HG03571 (cell line): ENCODE measurements around the gene TEX28.
"Not testable (repeated sequence)": the region's sequence is repeated elsewhere in the genome, so short reads cannot be mapped to it uniquely, and the experiment has no call there.

Experiments
- ATAC-seq: cut with Tn5 transposase; IDR thresholded peaks from one replicate; pipeline ENCODE4 v1.9.1; 2021; ENCODE audit not compliant: unreplicated experiment

TEX28 gene

DNA sequence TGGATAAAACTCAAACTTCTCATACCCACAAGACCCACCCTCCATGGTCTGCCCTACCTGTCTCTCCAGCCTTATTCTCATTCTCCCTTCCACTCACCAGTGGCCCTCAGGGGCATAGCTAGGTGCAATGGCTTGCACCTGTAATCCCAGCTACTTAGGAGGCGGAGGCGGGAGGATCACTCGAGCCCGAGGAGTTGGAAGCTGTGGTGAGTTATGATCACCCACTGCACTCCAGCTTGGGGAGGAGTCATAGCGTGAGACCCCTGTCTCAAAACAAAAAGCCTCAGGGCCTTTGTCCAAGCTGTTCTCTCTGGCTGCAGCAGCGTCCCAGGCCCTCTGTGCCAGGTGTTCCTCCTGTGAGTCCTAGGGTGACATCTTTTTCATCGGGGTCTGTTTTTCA lies 17.2 kb upstream of the TEX28 start:
- no peak for ATAC-seq

DNA sequence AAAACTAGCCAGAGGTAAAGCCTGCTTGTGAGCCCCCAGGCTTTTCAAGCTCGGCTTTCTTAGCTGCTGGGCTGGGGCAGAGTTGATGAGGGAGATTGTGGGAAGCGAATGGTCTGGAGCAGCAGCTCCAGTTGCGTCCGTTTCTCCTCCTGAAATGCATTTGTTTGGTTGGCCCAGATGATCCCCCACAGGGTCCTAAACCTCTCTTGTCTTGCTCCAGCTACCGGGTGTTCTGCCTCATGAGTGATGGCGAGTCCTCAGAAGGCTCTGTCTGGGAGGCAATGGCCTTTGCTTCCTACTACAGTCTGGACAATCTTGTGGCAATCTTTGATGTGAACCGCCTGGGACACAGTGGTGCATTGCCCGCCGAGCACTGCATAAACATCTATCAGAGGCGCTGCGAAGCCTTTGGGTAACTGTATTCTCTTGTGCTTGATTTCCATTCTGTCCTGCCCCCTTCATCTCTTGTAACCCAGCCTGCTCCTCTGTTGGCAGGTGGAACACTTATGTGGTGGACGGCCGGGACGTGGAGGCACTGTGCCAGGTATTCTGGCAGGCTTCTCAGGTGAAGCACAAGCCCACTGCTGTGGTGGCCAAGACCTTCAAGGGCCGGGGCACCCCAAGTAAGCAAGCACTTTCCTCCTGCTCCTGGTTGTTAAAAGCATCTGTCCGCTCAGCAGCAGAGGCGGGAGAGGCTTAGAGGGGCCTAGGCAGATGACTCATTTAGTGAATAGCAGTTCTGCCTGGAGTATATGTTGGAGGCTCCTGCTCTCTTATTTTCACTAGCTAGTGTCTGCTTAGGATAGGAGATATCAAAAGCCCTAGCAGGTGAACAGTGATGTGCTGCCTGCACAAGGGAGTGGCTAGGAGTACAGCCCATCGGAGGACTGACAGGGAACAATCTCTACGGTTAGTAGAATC lies 16.0 kb upstream of the TEX28 start:
- ATAC-seq, result no peak

DNA sequence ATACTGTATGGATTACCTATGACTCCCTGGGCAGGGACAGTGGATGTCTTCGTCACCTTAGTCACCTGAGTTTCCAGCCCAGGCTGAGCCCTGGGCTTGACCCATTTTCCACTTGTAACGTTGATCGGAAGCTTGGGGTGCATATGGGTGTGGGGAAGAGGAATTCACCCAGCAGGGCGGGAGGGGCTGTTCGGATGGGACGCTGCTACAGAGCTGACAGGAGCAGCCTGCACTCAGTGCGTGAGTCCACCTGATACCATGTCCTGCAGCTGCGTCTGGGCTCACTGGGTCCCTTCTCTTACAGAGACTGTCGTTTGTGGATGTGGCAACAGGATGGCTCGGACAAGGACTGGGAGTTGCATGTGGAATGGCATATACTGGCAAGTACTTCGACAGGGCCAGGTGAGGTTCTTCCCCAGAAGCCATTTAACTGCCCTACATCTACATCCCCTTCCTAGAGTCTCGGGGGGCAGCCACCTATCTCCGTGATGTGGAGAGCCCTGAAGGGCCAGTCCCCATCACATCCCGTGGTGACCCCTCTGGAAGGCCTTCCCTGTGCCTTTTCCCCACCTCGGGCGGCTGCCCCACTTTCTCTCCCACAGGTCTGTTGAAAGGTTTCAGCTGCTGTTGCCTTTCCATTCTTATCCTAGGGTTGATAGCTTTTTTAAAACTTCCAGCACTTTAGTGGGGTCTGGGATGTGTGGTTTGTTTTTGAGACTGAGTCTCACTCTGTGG lies 14.3 kb upstream of the TEX28 start:
- no peak for ATAC-seq

DNA sequence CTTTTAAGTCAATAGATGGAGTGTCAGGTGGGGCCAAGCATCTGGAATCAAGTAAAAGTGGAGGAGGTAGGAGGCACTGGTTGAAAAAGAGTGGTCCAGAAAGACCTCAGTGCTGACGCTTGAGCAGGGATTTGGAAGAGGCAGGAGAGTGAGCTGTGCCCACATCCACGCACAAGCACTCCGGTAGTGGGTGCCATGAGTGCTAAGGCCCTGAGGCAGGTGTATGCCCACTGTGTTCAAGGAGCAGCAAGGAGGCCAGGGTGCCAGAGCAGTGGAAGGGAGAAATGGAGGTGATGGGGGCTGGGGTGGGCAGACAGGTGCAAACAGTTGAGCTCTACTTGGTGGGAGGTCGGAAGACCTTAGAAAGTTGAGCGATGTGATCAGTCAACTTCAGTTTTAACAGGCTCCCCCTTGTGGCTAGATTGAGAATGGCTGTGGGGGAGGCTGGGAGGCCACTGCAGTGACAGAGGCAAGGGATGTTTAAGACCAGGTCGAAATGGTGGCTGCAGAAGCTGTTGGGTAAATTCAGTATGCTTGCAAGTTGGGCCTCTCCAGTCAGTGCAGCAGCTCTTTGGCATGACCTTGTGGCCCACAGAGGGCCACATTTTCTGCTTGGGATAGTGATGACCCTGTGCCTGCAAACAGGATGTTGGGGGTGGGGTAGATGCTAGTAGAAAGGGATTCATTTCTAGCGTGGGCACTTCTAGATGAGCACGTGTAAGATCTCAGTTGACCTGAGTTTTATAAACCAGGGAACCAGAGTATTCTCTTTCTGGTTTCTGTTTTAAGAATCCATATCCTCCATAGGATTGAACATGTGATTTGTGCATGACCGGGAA lies 13.4 kb upstream of the TEX28 start:
- ATAC-seq, result no peak

DNA sequence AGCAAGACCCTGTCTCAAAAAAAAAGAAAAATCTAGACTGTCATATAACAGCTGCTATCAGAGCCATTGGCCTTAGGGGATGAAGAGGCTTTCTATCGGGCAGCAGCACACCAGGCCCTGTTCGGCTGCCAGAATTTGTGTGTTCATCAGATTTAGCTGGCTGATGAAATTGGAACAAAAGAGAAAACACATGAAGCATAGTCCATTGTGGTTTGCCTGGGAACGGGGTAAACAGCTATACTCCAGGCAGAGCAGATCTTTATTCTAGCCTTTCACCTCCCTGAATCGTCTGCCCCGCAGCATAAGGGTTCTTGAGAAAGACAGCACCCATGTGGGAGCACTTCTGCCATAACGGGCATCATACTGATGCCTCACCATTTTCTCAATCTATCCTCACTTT lies 12.3 kb upstream of the TEX28 start:
- ATAC-seq, result no peak

DNA sequence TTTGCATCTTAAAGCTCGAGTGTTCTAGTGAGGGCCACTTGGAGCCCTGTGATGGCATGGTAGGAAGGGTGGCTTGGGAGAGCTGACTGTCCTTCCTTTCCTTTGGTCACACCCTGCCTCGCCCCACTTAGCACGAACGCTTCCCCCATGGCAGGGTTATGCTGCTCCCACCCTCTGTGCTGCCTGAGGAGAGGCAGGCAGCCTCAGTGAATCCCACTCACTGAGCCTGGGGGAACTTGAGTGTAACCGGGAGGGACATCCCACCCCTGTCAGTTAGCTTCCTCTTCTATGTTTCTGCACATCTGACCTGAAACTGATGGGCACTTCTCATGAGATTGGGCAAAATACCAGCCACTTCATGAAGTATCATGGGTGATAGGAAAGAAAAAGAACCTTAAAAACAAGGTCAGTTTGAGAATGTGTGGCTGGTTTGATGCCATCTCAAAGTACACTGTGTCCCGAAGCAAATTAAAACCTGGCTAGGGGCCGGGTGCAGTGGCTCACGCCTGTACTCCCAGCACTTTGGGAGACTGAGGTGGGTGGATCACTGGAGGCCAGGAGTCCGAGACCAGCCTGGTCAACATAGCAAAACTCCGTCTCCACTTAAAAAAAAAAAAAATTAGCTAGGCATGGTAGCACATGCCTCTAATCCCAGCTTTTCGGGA lies 10.7 kb upstream of the TEX28 start:
- ATAC-seq, result no peak

DNA sequence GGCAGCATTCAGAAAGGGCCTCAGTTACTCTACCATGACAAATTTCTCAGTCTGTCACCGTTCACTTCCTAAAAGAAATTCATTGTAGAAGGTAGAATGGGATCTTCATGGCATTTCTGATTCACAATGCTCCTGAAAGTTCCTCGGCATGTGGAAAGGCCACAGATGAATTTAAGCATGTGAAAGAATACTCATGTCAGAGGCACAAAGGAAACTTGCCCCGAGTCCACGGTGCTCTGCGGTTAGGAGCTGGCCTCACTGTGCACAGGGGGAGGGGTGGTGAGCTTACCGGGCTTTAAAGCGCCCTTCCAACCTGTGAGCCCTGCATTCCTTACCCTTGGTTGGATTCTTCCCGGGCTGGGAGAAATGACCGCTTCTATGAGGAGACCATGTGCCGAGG lies 9.9 kb upstream of the TEX28 start:
- ATAC-seq, result no peak

DNA sequence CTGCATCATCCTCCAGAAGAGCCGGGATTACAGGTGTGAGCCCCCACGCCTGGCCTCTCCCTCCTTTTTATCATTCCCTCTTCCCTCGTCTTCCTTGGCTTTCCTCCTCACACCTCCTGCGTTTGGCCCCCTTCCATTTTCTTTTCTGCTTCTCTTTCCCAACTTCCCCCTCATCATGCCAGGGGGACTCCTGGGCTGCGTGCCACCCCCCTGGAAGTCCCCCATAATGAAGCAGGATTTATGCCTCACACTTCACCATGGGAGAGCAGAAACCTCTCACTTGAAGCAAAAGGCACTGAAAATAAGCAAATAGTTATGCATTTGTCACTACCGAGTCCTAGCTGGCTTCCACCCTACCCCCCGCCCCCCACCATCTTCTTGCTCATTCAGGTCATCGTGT lies 8.6 kb upstream of the TEX28 start:
- no peak for ATAC-seq

DNA sequence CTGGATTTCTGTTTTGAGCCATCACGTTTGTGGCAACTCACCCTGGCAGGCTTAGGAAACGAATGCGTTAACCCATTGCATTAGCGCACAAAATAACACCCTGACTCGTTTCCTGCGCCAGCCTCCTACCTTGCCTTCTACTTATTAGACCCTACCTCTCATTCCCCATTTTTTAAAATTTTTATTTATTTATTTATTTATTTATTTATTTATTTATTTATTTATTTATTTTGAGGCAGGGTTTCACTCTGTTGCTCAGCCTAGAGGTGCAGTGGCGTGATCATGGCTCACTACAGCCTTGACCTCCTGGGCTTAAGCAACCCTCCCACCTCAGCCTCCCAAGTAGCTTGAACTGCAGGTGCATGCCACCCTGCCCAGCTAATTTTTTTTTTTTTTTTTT lies 8.1 kb upstream of the TEX28 start:
- not testable (repeated sequence) for ATAC-seq

DNA sequence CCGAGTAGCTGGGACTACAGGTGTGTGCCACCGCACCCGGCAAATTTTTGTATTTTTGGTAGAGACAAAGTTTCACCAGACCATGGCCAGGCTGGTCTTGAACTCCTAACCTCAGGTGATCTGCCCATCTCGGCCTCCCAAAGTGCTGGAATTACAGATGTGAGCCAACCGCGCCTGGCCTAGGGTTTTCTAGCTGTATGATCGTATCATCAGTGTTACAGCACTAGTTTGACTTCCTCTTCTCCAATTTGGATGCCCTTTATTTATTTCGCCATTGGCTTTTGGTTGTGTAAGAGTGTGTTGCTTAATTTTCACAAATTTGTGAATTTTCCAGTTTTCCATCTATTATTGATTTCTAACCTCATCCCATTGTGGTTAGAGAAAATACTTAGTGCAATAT lies 5.9 kb upstream of the TEX28 start:
- no peak for ATAC-seq

DNA sequence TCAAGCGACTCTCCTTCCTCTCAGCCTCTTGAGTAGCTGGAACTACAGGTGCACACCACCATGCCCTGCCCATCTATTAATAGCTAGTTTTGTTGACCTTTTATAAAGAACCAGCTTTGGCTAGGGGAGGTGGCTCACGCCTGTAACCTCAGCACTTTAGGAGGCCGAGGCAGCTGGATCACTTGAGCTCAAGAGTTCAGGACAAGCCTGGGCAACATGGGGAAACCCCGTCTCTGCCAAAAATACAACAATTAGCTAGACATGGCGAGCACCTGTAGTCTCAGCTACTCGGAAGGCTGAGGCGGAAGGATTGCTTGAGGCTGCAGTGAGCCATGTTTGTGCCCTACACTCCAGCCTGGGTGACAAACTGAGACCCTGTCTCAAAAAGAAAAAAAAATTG lies 3.4 kb upstream of the TEX28 start:
- ATAC-seq, result no peak

DNA sequence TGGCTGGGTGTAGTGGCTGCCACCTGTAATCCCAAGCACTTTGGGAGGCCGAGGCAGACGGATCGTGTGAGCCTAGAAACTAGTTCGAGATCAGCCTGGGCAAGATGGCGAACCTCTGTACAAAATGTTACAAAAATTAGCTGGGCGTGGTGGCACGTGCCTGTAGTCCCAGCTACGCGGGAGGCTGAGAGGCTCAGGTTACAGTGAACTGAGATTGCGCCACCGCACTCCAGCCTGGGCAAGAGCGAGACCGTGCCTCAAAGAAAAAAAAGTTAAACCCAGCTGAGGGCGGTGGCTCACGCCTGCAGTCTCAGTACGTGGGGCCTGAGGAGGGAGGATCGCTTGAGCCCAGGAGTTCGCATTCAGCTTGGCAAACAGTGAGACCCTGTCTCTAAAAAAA lies 1.8 kb upstream of the TEX28 start:
- no peak for ATAC-seq

DNA sequence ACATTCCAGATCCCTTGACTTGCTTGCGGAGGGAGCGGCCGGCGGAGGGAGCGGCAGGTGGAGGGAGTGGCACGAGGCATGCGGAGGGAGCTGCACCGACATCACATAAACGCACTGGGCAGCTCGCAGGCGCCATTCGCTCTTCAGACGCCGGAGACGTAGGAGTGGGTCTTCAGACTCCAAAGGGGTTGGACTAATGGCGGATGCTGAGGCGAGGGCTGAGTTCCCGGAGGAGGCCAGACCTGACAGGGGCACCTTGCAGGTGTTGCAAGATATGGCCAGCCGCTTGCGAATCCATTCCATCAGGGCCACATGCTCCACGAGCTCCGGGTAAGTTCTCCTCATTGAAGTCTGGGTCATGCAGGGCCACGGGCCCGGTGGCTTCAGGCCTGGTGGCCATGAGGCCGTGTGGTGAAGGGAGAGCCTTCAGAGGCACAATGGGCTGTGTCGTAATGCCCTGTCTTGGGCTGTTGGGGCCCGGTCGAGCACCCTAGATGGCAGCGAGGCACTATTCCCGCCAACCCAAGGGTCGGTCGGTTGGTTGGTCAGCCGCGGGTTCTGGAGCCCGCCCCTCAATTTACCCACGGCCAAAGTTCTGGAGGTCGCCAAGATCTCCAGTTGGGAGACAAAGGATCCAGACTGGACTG lies 863 bp upstream of the TEX28 start, which contains the start of gene TKTL1:
Gene TKTL1, plus strand, starts transcription at position 132 of the 647 bp plus-strand sequence. Its CDS starts 65 bp downstream, at position 197.
- ATAC-seq, result no peak

DNA sequence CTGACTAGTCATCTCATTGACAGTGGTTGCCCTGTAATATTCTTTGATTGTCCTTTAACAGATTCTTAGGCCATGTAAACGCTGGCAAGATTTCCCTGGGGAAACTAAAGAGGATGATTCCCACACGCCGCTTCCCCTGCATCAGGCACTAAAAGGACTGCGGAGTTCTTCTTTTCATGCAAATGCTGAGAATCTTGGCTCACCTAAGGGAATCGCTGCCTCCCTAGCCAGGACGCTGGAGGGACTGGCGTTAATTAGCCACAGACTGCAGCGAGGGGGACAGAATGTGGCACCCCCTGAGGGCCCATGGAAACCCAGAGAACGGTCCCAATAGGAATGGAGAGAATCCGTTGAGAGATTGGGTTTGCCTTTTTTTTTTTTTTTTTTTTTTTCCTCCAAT lies 8.5 kb downstream of the TEX28 start:
- ATAC-seq, result not testable (repeated sequence)

DNA sequence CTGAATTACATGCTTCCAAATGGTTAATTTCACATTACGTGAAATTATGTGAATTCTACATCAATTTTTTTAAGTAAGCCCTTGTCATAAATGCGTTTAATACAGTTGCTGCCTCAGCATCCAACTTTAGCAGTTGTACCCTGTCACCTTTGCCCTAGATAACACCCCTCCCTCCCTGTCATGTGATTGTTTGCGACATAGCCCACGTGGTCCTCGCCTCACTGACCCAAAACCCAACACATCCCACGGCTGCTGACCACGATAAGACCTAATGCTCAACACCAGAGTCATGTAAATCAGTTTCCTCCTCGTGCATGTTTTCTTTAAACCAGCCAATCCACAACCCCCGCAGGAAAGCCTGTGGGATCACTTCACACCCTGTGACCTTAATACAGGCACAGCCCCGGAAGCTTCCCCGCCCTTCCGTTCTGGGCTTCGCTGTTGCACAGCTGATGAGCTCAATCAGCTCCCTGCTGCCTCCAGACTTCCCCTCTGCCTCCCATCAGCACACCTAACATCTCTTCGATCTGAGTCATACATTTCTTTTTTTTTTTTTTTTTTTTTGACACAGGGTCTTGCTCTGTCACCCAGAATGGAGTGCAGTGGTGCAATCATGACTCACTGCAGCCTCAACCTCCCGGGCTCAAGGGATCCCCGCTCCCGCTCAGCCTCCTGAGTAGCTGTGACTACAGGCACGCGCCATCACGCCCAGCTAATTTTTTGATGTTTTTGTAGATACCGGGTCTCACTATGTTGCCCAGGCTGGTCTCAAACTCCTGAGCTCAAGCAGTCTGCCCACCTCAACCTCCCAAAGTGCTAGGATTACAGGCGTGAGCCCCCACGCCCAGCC lies 10.2 kb downstream of the TEX28 start:
- peak; percentile 80 for ATAC-seq

DNA sequence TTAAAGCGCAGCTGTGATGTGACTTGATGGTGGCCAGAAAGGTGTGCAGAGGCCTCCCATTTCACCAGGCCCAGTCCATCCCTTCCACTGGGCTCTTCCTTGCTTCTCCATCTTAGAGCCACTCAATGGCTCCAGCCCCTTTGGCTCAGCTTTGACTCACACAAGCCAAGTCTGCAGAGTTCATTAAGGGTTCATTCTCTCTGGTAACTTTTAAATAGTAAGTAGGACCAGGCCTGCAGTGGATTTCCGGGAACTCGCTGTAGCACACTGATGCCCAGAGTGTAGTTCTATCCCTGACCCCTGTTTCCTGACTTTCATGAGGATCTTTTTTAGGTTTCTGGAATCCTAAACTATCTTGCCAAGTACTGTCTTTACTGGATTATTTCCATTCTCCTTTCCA lies 25.7 kb downstream of the TEX28 start:
- not testable (repeated sequence) for ATAC-seq

DNA sequence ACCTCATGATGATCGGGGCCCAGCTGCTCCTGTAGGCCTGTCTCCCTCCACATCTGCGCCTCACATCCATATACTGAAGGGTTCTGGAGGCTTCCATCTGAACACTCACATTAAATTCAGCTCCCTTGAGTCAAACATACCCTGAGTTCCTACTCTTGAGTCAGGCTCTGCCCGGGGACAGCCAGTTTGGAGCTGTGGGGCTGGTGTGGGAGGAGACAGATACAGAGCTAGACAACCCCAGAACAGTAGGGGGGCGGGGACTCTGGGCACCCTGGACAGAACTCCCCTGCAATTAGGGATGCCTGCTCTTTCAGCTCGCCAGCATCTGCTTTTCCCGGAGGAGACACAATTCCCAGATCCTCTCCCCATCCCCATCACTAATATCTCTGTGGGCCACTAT lies 31.9 kb downstream of the TEX28 start:
- ATAC-seq, result not testable (repeated sequence)

DNA sequence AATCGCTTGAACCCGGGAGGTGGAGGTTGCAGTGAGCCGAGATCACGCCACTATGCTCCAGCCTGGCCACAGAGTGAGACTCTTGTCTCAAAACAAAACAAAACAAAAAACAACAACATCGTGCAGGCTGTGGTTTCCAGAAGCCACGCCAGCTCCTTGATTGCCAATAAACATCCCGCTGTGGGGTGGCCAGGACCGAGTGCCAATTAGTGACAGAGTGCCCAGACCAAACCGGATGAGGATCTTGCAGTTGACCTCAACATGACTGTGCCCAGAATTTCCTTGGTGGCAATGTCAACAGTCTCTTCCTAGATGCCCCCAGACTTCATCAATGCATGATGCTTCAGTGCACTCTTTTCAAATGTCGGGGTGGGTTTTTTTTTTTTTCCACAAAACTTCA lies 36.2 kb downstream of the TEX28 start:
- not testable (repeated sequence) for ATAC-seq

DNA sequence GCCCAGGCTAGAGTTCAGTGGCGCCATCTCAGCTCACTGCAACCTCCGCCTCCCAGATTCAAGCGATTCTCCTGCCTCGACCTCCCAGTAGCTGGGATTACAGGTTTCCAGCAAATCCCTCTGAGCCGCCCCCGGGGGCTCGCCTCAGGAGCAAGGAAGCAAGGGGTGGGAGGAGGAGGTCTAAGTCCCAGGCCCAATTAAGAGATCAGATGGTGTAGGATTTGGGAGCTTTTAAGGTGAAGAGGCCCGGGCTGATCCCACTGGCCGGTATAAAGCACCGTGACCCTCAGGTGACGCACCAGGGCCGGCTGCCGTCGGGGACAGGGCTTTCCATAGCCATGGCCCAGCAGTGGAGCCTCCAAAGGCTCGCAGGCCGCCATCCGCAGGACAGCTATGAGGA lies 37.6 kb downstream of the TEX28 start, which contains the start of gene OPN1MW3:
Gene OPN1MW3, plus strand, starts transcription at position 301 of the 400 bp plus-strand sequence. Its CDS starts 38 bp downstream, at position 339.
- not testable (repeated sequence) for ATAC-seq
